ENCODE results near the gene ITGA3.

Gene ITGA3

GRCh38 chr17:50090071-50090470 lies 34.2 kb downstream of the ITGA3 start:
- H3K27me3 ChIP-seq (ENCODE audit: insufficient read depth, low read length), result peaks cover 9% of the 10 kb centered on the region
- H3K9me3 ChIP-seq (ENCODE audit: low read length), result no peaks in the 10 kb centered on the region
- H3K36me3 ChIP-seq (ENCODE audit: insufficient read depth, low read length), result no peaks in the 10 kb centered on the region
- H3K4me3 ChIP-seq (ENCODE audit: low read length), result no peak overlapping the region
- peaks cover 4% of the 10 kb centered on the region for H3K4me1 ChIP-seq (ENCODE audit: insufficient read depth, low read length)
- H2AFZ ChIP-seq (ENCODE audit: low read depth, low read length), result no peak overlapping the region

GRCh38 chr17:50090971-50091917 lies 35.3 kb downstream of the ITGA3 start:
- no peaks in the 10 kb centered on the region for H3K9me3 ChIP-seq (ENCODE audit: low read length)
- H3K4me3 ChIP-seq (ENCODE audit: low read length), result no peak overlapping the region
- peaks cover 9% of the 10 kb centered on the region for H3K27me3 ChIP-seq (ENCODE audit: insufficient read depth, low read length)

GRCh38 chr17:50091918-50092285 lies 36.0 kb downstream of the ITGA3 start:
- no peaks in the 10 kb centered on the region for H3K9me3 ChIP-seq (ENCODE audit: low read length)
- no peak overlapping the region for H3K4me3 ChIP-seq (ENCODE audit: low read length)
- H2AFZ ChIP-seq (ENCODE audit: low read depth, low read length), result no peak overlapping the region
- no peaks in the 10 kb centered on the region for H3K36me3 ChIP-seq (ENCODE audit: insufficient read depth, low read length)
- peaks cover 14% of the 10 kb centered on the region for H3K4me1 ChIP-seq (ENCODE audit: insufficient read depth, low read length)
- H3K27me3 ChIP-seq (ENCODE audit: insufficient read depth, low read length), result peaks cover 9% of the 10 kb centered on the region

More at GRCh38 chr17:50090971-50091917, 35.3 kb downstream of the ITGA3 start:
- Histone ChIP-seq H3K36me3 (ENCODE audit: insufficient read depth, low read length) (no peaks in the 10 kb centered on the region), H2AFZ (ENCODE audit: low read depth, low read length) (no peak overlapping the region), H3K4me1 (ENCODE audit: insufficient read depth, low read length) (peaks cover 12% of the 10 kb centered on the region)

GRCh38 chr17:50093246-50093645 lies 37.3 kb downstream of the ITGA3 start:
- no peaks in the 10 kb centered on the region for H3K9me3 ChIP-seq (ENCODE audit: low read length)
- H3K36me3 ChIP-seq (ENCODE audit: insufficient read depth, low read length), result no peaks in the 10 kb centered on the region
- H3K27me3 ChIP-seq (ENCODE audit: insufficient read depth, low read length), result peaks cover 9% of the 10 kb centered on the region
- H2AFZ ChIP-seq (ENCODE audit: low read depth, low read length), result no peak overlapping the region
- H3K4me1 ChIP-seq (ENCODE audit: insufficient read depth, low read length), result peaks cover 14% of the 10 kb centered on the region
- no peak overlapping the region for H3K4me3 ChIP-seq (ENCODE audit: low read length)

GRCh38 chr17:50093807-50094206 lies 37.9 kb downstream of the ITGA3 start:
- H3K27me3 ChIP-seq (ENCODE audit: insufficient read depth, low read length), result peaks cover 9% of the 10 kb centered on the region
- H3K4me3 ChIP-seq (ENCODE audit: low read length), result peak overlapping the region; percentile 82
- H2AFZ ChIP-seq (ENCODE audit: low read depth, low read length), result peak overlapping the region; percentile 92
- H3K4me1 ChIP-seq (ENCODE audit: insufficient read depth, low read length), result peaks cover 14% of the 10 kb centered on the region
- no peaks in the 10 kb centered on the region for H3K9me3 ChIP-seq (ENCODE audit: low read length)
- H3K36me3 ChIP-seq (ENCODE audit: insufficient read depth, low read length), result no peaks in the 10 kb centered on the region

- H3K9me3 ChIP-seq (ENCODE audit: low read length), result no peaks in the 10 kb centered on the region
- peaks cover 9% of the 10 kb centered on the region for H3K27me3 ChIP-seq (ENCODE audit: insufficient read depth, low read length)
- H3K4me1 ChIP-seq (ENCODE audit: insufficient read depth, low read length), result peaks cover 14% of the 10 kb centered on the region
- no peaks in the 10 kb centered on the region for H3K36me3 ChIP-seq (ENCODE audit: insufficient read depth, low read length)
- H3K4me3 ChIP-seq (ENCODE audit: low read length), result peak overlapping the region; percentile 82
- H2AFZ ChIP-seq (ENCODE audit: low read depth, low read length), result peak overlapping the region; percentile 92
Observed at GRCh38 chr17:50094243-50094752, 38.4 kb downstream of the ITGA3 start.

GRCh38 chr17:50094753-50095619 lies 39.1 kb downstream of the ITGA3 start, which contains the start of gene PDK2:
TSS of gene PDK2 (plus strand) at chr17:50095351. CDS start at chr17:50095436, 85 bp downstream.
- Histone ChIP-seq H3K27me3 (ENCODE audit: insufficient read depth, low read length) (peaks cover 9% of the 10 kb centered on the region), H3K36me3 (ENCODE audit: insufficient read depth, low read length) (no peaks in the 10 kb centered on the region), H3K4me3 (ENCODE audit: low read length) (peak within 1 kb of the TSS; percentile 82), H3K9me3 (ENCODE audit: low read length) (no peaks in the 10 kb centered on the region), H2AFZ (ENCODE audit: low read depth, low read length) (peak within 1 kb of the TSS; percentile 92), H3K4me1 (ENCODE audit: insufficient read depth, low read length) (peaks cover 14% of the 10 kb centered on the region)

- Histone ChIP-seq H3K4me3 (ENCODE audit: low read length) (peak overlapping the region; percentile 82), H3K4me1 (ENCODE audit: insufficient read depth, low read length) (peaks cover 14% of the 10 kb centered on the region), H3K27me3 (ENCODE audit: insufficient read depth, low read length) (peaks cover 9% of the 10 kb centered on the region), H2AFZ (ENCODE audit: low read depth, low read length) (peak overlapping the region; percentile 87), H3K36me3 (ENCODE audit: insufficient read depth, low read length) (no peaks in the 10 kb centered on the region), H3K9me3 (ENCODE audit: low read length) (no peaks in the 10 kb centered on the region)
Observed at GRCh38 chr17:50095626-50096037, 39.7 kb downstream of the ITGA3 start.

- H3K4me1 ChIP-seq (ENCODE audit: insufficient read depth, low read length), result peaks cover 16% of the 10 kb centered on the region
- H3K27me3 ChIP-seq (ENCODE audit: insufficient read depth, low read length), result peaks cover 9% of the 10 kb centered on the region
- H3K36me3 ChIP-seq (ENCODE audit: insufficient read depth, low read length), result no peaks in the 10 kb centered on the region
- H3K9me3 ChIP-seq (ENCODE audit: low read length), result no peaks in the 10 kb centered on the region
- H3K4me3 ChIP-seq (ENCODE audit: low read length), result peak overlapping the region; percentile 82
- H2AFZ ChIP-seq (ENCODE audit: low read depth, low read length), result peak overlapping the region; percentile 87
Observed at GRCh38 chr17:50096092-50096491, 40.2 kb downstream of the ITGA3 start.

- Histone ChIP-seq H3K27me3 (ENCODE audit: insufficient read depth, low read length) (peaks cover 4% of the 10 kb centered on the region), H3K9me3 (ENCODE audit: low read length) (no peaks in the 10 kb centered on the region), H3K36me3 (ENCODE audit: insufficient read depth, low read length) (no peaks in the 10 kb centered on the region), H2AFZ (ENCODE audit: low read depth, low read length) (no peak overlapping the region), H3K4me3 (ENCODE audit: low read length) (no peak overlapping the region), H3K4me1 (ENCODE audit: insufficient read depth, low read length) (peaks cover 23% of the 10 kb centered on the region)
Observed at GRCh38 chr17:50096758-50097157, 40.8 kb downstream of the ITGA3 start.

- no peaks in the 10 kb centered on the region for H3K36me3 ChIP-seq (ENCODE audit: insufficient read depth, low read length)
- no peak overlapping the region for H3K4me3 ChIP-seq (ENCODE audit: low read length)
- H3K4me1 ChIP-seq (ENCODE audit: insufficient read depth, low read length), result peaks cover 28% of the 10 kb centered on the region
- no peaks in the 10 kb centered on the region for H3K27me3 ChIP-seq (ENCODE audit: insufficient read depth, low read length)
- H3K9me3 ChIP-seq (ENCODE audit: low read length), result no peaks in the 10 kb centered on the region
- H2AFZ ChIP-seq (ENCODE audit: low read depth, low read length), result no peak overlapping the region
Observed at GRCh38 chr17:50097455-50097854, 41.5 kb downstream of the ITGA3 start.

GRCh38 chr17:50097926-50098325 lies 42.0 kb downstream of the ITGA3 start:
- Histone ChIP-seq H3K4me3 (ENCODE audit: low read length) (no peak overlapping the region), H2AFZ (ENCODE audit: low read depth, low read length) (no peak overlapping the region), H3K9me3 (ENCODE audit: low read length) (no peaks in the 10 kb centered on the region), H3K4me1 (ENCODE audit: insufficient read depth, low read length) (peaks cover 28% of the 10 kb centered on the region), H3K36me3 (ENCODE audit: insufficient read depth, low read length) (no peaks in the 10 kb centered on the region), H3K27me3 (ENCODE audit: insufficient read depth, low read length) (no peaks in the 10 kb centered on the region)

- peaks cover 28% of the 10 kb centered on the region for H3K4me1 ChIP-seq (ENCODE audit: insufficient read depth, low read length)
- H3K4me3 ChIP-seq (ENCODE audit: low read length), result no peak overlapping the region
- H3K9me3 ChIP-seq (ENCODE audit: low read length), result no peaks in the 10 kb centered on the region
Observed at GRCh38 chr17:50098583-50098982, 42.7 kb downstream of the ITGA3 start.

More at GRCh38 chr17:50098583-50098982, 42.7 kb downstream of the ITGA3 start:
- Histone ChIP-seq H2AFZ (ENCODE audit: low read depth, low read length) (no peak overlapping the region), H3K36me3 (ENCODE audit: insufficient read depth, low read length) (no peaks in the 10 kb centered on the region), H3K27me3 (ENCODE audit: insufficient read depth, low read length) (no peaks in the 10 kb centered on the region)

All from neuron (in vitro differentiated cells).